ENCODE data around the gene JAK3. TPM values are rescaled to one million over a fixed set of nuclear protein-coding genes. Genes with fewer than 3 reads are reported as not detected.

The JAK3 gene
- total and polyA plus RNA-seq, 10 of the 15 experiments (the other 5 are each of a cell fraction or from before 2014, with no cell fraction given) = 7.8 to 67.9 (median 33.3) TPM

DNA sequence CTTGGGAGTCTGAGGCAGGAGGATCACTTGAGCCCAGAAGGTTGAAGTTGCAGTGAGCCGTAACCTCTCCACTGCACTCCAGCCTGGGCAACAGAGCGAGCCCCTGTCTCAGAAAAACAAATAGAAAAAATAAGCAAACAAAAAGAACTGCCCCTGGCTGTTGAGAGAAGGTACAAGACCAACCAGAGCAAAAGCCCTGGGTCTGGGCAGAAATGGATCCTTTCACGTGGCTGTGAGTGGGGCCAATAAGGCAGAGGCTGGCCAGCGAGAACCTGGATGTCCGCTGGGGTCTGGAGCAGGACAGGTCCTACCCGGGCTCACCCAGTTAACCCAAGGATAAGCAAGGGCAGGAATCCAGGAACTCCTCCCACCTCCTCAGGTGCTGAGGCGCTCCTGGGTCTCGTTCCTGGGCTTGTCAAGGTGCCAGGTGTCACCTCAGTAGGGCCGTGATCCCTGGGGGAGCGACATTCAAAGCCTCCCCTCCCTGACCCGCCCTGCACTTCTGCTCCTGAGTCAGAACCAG lies 19.2 kb upstream of the JAK3 start:
- RAD21 ChIA-PET (ENCODE audit: unreplicated experiment) = no interaction called here
- in situ Hi-C loops (cut with MboI) = loop anchor here (5.0 kb wide), 2 partner anchors 60 to 120 kb away; no protein-coding TSS in a partner anchor
- WGBS (ENCODE audit: insufficient coverage, insufficient replicate concordance, low lambda C conversion rate, missing lambda C conversion rate) = 41% methylated on average over 11 of the region's 11 CpGs
- FAIRE-seq (no peak), DNase-seq (ENCODE audit: low read depth, low spot score) (no peak), ATAC-seq (no peak)
- CTCF ChIA-PET = no interaction called here
- peaks cover 8% of the 10 kb centered on the region for H3K4me1 ChIP-seq (ENCODE audit: control insufficient read depth, insufficient read depth, low read length)
- peaks cover 7% of the 10 kb centered on the region for H3K79me2 ChIP-seq (ENCODE audit: control insufficient read depth, insufficient read depth, low read length)
- intact Hi-C loops (cut with micrococcal nuclease; ENCODE audit: unreplicated experiment) = no loop called here
- TF ChIP-seq BCLAF1 (IDR thresholded peaks at IDR 0.05) (no peak), TCF7 (IDR thresholded peaks at IDR 0.05; ENCODE audit: borderline replicate concordance) (no peak), TCF3 (IDR thresholded peaks at IDR 0.05; ENCODE audit: borderline replicate concordance, insufficient read depth, low read depth, low read length) (no peak), CHD4 (IDR thresholded peaks at IDR 0.05) (no peak), NRF1 (conservative IDR thresholded peaks at IDR 0.05; ENCODE audit: low read depth, low read length) (no peak), BACH1 (IDR thresholded peaks at IDR 0.05; ENCODE audit: borderline replicate concordance) (no peak), RCOR1 (conservative IDR thresholded peaks at IDR 0.05; ENCODE audit: low read depth, low read length) (no peak), POLR2AphosphoS5 (IDR thresholded peaks at IDR 0.05; ENCODE audit: low read length) (no peak), IRF5 (IDR thresholded peaks at IDR 0.05; ENCODE audit: borderline replicate concordance) (no peak), RELA (IDR thresholded peaks at IDR 0.05; ENCODE audit: borderline replicate concordance, partially characterized antibody) (no peak), MTA3 (IDR thresholded peaks at IDR 0.05; ENCODE audit: borderline replicate concordance, low read length) (no peak)
- TF ChIP-seq, protein P1, sequence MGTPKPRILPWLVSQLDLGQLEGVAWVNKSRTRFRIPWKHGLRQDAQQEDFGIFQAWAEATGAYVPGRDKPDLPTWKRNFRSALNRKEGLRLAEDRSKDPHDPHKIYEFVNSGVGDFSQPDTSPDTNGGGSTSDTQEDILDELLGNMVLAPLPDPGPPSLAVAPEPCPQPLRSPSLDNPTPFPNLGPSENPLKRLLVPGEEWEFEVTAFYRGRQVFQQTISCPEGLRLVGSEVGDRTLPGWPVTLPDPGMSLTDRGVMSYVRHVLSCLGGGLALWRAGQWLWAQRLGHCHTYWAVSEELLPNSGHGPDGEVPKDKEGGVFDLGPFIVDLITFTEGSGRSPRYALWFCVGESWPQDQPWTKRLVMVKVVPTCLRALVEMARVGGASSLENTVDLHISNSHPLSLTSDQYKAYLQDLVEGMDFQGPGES (IDR thresholded peaks at IDR 0.05) = no peak
- TF ChIP-seq, protein P2, sequence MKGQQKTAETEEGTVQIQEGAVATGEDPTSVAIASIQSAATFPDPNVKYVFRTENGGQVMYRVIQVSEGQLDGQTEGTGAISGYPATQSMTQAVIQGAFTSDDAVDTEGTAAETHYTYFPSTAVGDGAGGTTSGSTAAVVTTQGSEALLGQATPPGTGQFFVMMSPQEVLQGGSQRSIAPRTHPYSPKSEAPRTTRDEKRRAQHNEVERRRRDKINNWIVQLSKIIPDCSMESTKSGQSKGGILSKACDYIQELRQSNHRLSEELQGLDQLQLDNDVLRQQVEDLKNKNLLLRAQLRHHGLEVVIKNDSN (IDR thresholded peaks at IDR 0.05; ENCODE audit: borderline replicate concordance, extremely low read length, insufficient read depth, low read depth, low read length) = no peak
- BruUV-seq (replicated peaks) = no TSS peak
- no peaks in the 10 kb centered on the region; a peak in 1 of 4 replicates for H3K27me3 ChIP-seq (replicated peaks in 1 of 2; ENCODE audit: control insufficient read depth in 2 of 2, insufficient read depth in 2 of 2, low read length in 1 of 2)
- peaks cover 12 to 23% of the 10 kb centered on the region in 2 experiments for H3K36me3 ChIP-seq (ENCODE audit: control insufficient read depth in 2 of 2, insufficient read depth in 2 of 2, low read length in 1 of 2)
- no peak overlapping the region for H3K27ac ChIP-seq (ENCODE audit: control insufficient read depth, insufficient read depth)
- H3K9ac ChIP-seq (ENCODE audit: control insufficient read depth, insufficient read depth, low read length) = no peak overlapping the region
- SMC1A ChIA-PET (ENCODE audit: uncharacterized antibody, unreplicated experiment) = no interaction called here
- POLR2A ChIA-PET = no interaction called here
- no peak overlapping the region for H3K4me2 ChIP-seq (ENCODE audit: control insufficient read depth, insufficient read depth)
- H3K4me3 ChIP-seq = no peak overlapping the region
- no peaks in the 10 kb centered on the region for H3K9me3 ChIP-seq (replicated peaks; ENCODE audit: control insufficient read depth, insufficient read depth, low read length)
- peaks cover 10% of the 10 kb centered on the region for H4K20me1 ChIP-seq (ENCODE audit: control insufficient read depth, insufficient read depth)
- H2AFZ ChIP-seq (ENCODE audit: control insufficient read depth, low read depth, low read length) = no peak overlapping the region

Data from GM12878 (cell line).